HG03097 (cell line): ENCODE results near the gene TPGS2.
A peak's percentile ranks its signal among the peaks of the same experiment; 100 is the strongest.
"Not testable (repeated sequence)": the region's sequence is repeated elsewhere in the genome, so short reads cannot be mapped to it uniquely, and the experiment has no call there.

Experiments
- ATAC-seq: cut with Tn5 transposase; IDR thresholded peaks from one replicate; pipeline ENCODE4 v1.9.1; 2021; ENCODE audit not compliant: unreplicated experiment, low FRiP score

Gene TPGS2

GRCh38 chr18:36825526-36825925 lies 3.3 kb downstream of the TPGS2 start:
- no peak for ATAC-seq

GRCh38 chr18:36821681-36822080 lies 7.1 kb downstream of the TPGS2 start:
- no peak for ATAC-seq

- no peak for ATAC-seq
Observed at GRCh38 chr18:36819621-36820020, 9.2 kb downstream of the TPGS2 start.

- no peak for ATAC-seq
Observed at GRCh38 chr18:36818652-36819051, 10.2 kb downstream of the TPGS2 start.

- no peak for ATAC-seq
Observed at GRCh38 chr18:36817039-36817438, 11.8 kb downstream of the TPGS2 start.

- not testable (repeated sequence) for ATAC-seq
Observed at GRCh38 chr18:36816096-36816495, 12.7 kb downstream of the TPGS2 start.

GRCh38 chr18:36814994-36815393 lies 13.8 kb downstream of the TPGS2 start:
- no peak for ATAC-seq

- ATAC-seq: no peak
Observed at GRCh38 chr18:36813824-36814223, 15.0 kb downstream of the TPGS2 start.

- ATAC-seq: no peak
Observed at GRCh38 chr18:36813101-36813775, 15.6 kb downstream of the TPGS2 start.

- ATAC-seq: no peak
Observed at GRCh38 chr18:36812678-36813077, 16.1 kb downstream of the TPGS2 start.

GRCh38 chr18:36811955-36812354 lies 16.8 kb downstream of the TPGS2 start:
- ATAC-seq: no peak

- no peak for ATAC-seq
Observed at GRCh38 chr18:36811430-36811829, 17.4 kb downstream of the TPGS2 start.

- peak; percentile 94 for ATAC-seq
Observed at GRCh38 chr18:36809590-36810381, 19.0 kb downstream of the TPGS2 start.

GRCh38 chr18:36808681-36809080 lies 20.1 kb downstream of the TPGS2 start:
- no peak for ATAC-seq

GRCh38 chr18:36805105-36805504 lies 23.7 kb downstream of the TPGS2 start:
- no peak for ATAC-seq

- no peak for ATAC-seq
Observed at GRCh38 chr18:36798738-36799473, 29.9 kb downstream of the TPGS2 start.

GRCh38 chr18:36792634-36793283 lies 36.0 kb downstream of the TPGS2 start:
- ATAC-seq: no peak

GRCh38 chr18:36786686-36787085 lies 42.1 kb downstream of the TPGS2 start:
- ATAC-seq: no peak

- ATAC-seq: no peak
Observed at GRCh38 chr18:36783792-36784191, 45.0 kb downstream of the TPGS2 start.

GRCh38 chr18:36782710-36783109 lies 46.1 kb downstream of the TPGS2 start:
- no peak for ATAC-seq

GRCh38 chr18:36780748-36781147 lies 48.1 kb downstream of the TPGS2 start:
- no peak for ATAC-seq
